Spleen (tissue), 7 donors: Measurements from ENCODE around the gene C10orf90.

Experiments used
- POLR2A ChIP-seq, 3 donors: fragments of 450-650 bp; IDR thresholded peaks; one replicate each; pipeline ENCODE4 v1.5.1; 2017; ENCODE audit warnings: antibody characterized with exemption in 3 of 3, mild to moderate bottlenecking in 1 of 3
- TF ChIP-seq, protein P1 (sequence below), 11 experiments: fragments of 200-600 bp in 7 of 11; fragments of 450-650 bp in 4 of 11; sonication (generic) in 4 of 11; IDR thresholded peaks in 8 of 11; conservative IDR thresholded peaks in 3 of 11; 1 replicate in 7 of 11; 2 replicates in 4 of 11; pipeline versions ENCODE4 v1.4.0 to v1.8.0; 2016 to 2021; ENCODE audit warnings: antibody characterized with exemption in 11 of 11, inconsistent platforms in 4 of 11, mild to moderate bottlenecking in 1 of 11
- donor health status: DM: no; HTN: no; CAD: no; lungs with moderate emphysema.
- donor health status: DM: no; HTN: no; CAD: no.
- donor health status: DM: no; HTN: no; CAD: no.

GRCh38 chr10:126665207-126665606, 5.3 kb downstream of the C10orf90 start:
- TF ChIP-seq, protein P1, sequence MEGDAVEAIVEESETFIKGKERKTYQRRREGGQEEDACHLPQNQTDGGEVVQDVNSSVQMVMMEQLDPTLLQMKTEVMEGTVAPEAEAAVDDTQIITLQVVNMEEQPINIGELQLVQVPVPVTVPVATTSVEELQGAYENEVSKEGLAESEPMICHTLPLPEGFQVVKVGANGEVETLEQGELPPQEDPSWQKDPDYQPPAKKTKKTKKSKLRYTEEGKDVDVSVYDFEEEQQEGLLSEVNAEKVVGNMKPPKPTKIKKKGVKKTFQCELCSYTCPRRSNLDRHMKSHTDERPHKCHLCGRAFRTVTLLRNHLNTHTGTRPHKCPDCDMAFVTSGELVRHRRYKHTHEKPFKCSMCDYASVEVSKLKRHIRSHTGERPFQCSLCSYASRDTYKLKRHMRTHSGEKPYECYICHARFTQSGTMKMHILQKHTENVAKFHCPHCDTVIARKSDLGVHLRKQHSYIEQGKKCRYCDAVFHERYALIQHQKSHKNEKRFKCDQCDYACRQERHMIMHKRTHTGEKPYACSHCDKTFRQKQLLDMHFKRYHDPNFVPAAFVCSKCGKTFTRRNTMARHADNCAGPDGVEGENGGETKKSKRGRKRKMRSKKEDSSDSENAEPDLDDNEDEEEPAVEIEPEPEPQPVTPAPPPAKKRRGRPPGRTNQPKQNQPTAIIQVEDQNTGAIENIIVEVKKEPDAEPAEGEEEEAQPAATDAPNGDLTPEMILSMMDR (IDR thresholded peaks at IDR 0.05 in 8 of 11, conservative IDR thresholded peaks at IDR 0.05 in 3 of 11): no peak
- TF ChIP-seq POLR2A (IDR thresholded peaks at IDR 0.05): no peak
